Stimulated activated CD8-positive, alpha-beta memory T cell treated with anti-CD3 and anti-CD28 coated beads, Interleukin-15, amount 100 ng/mL, for 1 hour (primary cell): ENCODE results near the gene HMGCS2.

Experiments
- DNase-seq: peaks from one replicate; pipeline ENCODE4 v3.0.0-alpha.2; 2020; ENCODE audit warnings: low read depth

The HMGCS2 gene

DNA sequence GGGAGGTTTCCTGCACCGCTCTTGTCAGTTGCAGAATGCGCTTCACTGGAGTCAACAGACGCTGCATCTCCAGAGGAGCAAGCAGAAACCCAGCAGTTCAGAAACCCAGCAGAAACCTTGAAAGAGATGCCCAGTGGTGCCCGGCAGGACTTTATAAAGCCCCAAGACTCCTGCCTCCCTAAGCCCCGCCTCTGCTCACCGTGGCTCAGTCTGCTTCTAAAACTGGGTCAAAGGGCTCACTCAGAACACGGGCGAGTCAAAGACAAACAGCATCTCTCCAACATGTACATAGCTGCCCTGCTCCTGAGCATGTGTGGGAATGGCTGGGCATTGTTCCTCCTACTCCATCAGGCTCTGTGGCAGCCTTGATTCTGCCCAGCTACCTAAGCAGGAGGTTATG lies at the start of gene HMGCS2:
TSS of gene HMGCS2 (minus strand) at position 128 of the 400 bp plus-strand sequence. CDS start at position 67, 61 bp downstream.
- no peak for DNase-seq

DNA sequence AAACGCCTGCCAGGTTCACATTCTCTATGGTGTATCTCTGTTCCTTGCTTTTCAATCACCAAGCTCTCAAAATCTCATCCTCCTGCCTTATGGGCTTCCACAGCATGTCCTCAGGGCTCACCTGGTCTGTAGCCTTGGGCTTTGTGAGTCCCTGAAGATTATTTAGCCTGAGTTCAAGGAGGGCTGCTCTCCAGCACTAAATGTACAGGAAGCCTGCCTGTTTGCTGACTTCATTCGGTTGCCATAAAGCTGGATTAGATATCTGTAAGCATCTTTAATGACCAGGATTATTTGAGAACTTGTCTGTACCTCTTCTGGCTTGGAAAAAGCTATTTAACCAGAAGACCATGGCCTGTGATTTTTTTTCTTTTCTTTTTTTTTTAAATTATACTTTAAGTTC lies 49.5 kb upstream of the HMGCS2 start:
- DNase-seq = no peak

DNA sequence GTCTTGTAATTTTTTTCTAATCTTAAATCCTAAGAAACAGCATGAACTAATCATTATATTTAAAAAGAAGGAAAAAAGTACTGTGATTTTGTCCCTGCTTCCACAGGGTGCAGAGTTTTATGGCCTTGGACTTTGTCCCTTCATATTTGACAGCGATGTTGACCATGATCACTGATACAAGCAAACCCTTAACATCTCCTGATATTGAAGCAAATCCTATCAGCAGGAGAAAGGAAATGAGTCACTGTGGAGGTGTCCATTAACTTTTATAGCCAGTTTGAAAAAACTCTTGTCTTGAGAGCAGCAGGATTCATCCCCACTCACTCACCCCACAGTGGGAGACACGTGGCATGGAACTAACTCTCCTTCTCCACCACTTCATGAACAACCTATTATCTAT lies 47.7 kb upstream of the HMGCS2 start:
- DNase-seq = no peak

GRCh38 chr1:119815928-119816327 lies 47.2 kb upstream of the HMGCS2 start:
- no peak for DNase-seq

DNA sequence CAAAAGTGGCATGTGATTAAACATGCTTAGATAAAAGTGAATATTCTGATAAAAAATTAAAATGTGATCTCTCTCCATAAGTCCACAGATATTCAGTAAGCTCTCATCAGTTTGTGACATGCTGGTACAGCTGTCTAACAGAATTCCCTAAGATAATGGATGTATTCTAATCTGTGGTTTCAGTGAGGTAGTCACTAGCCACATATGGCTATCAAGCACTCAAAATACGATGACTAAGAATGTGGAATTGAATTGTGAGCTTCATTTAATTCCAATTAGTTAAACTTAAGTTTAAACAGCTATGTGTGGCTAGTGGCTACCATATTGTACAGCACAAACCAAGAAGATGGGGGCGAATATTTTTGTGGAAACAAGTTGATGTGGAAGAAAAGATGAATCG lies 46.7 kb upstream of the HMGCS2 start:
- no peak for DNase-seq

DNA sequence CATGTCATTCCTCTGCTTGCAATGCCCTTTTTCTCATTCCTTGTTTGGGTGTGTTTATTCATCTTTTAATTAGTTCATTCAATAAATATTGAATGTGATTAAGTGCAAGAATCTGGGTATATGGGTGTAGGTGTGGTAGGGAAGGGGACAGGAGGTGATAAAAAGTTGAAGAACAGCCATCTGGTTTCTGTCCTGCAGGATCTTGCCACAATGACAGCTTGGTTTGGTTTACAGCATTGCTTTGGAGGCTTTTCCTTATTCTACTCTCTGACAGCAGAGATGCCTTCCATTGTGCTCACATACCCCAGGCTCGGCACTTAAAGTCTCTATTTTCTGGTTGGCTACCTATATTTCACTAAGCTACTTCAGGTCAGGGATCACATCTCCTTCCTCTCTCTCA lies 45.6 kb upstream of the HMGCS2 start:
- no peak for DNase-seq

DNA sequence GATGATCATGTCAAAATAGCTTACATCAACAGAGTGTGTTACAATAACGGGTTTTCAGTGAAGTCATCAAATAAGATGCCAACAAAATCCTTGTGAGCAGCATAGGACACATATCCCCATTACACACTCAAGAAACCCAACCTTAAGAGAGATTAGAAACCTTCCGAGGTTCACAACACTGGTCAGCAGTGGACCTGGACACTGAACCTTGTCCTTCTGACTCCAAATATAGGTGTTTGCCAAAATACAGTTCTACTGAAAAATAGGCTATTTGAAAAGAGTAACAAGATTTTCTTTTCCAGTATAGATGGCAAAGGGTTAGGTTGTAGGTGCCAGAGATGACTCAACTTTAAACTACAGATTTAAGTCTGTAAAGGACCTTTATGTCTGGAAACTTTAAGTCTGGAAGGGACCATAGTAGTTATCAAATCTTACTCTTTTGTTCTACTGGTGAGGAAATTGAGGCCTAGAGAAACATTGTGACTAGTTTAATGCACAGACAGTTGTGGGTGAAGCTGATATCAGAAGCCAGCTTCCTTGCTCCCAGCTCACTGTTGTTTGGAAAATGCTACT lies 43.4 kb upstream of the HMGCS2 start:
- no peak for DNase-seq

DNA sequence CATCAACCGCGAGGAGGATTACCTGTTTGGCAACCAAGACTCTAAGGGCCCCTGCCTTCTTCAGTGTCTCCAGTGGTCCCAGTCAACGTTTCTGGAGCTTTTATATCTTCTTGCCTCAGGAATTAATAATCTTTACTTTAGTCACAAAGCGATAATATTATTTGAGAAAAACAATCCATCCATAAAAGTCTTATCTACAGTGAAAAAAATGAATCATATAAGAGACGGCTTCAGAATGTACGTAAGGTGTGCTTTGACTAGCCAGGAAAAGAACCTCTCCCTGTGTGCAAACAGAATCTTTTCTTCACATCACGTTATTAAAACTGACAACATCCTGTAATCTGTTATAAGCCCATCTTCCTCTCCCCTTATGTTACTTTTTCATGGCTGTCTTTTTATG lies 42.7 kb upstream of the HMGCS2 start, which contains the start of gene REG4:
TSS of gene REG4 (minus strand) at position 74 of the 400 bp plus-strand sequence. CDS start 2,691 bp downstream, outside the sequence.
- DNase-seq = no peak

- DNase-seq = peak; percentile 52
Measured at GRCh38 chr1:119808972-119809550, 40.4 kb upstream of the HMGCS2 start.

DNA sequence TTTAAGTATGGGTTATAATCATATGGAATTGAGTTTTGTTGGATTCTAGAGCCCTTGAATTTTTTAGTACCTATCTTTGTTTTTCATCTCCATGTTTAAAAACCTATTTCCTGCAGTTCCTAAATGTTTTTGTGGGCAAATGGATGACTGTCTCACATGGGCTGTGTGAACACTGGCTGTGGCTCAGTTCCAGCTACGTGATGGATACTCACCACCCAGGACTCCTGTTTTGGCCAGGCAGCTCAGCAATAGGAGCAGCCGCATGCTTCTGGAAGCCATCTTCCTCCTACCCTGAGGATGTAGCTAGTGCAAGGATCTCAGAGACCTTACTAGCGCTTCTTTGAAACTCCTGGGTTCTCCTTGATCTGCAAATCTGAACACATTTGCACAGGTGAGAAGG lies 39.8 kb upstream of the HMGCS2 start:
- no peak for DNase-seq

DNA sequence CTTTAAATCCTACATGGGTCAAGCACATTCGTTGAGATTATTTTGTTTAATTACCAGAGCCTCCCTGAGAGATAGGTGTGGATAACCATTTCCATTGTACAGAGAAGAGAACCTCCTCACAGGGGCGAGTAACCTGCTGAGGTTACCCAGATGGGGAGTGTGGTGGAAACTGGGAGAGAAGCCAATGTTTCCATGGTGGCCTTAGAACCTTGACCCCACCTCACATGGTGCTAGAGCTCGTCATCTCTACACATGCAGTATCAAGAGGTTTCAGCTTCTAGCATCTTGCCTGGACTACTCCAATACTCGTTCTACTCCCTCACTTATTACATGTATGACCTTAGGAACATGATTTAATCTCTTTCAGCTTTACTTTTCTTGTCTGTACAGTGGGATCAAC lies 37.8 kb upstream of the HMGCS2 start:
- no peak for DNase-seq

- DNase-seq = no peak
Measured at GRCh38 chr1:119805746-119806145, 37.0 kb upstream of the HMGCS2 start.

- DNase-seq = no peak
Measured at GRCh38 chr1:119805247-119805646, 36.5 kb upstream of the HMGCS2 start.

GRCh38 chr1:119799599-119800177 lies 31.0 kb upstream of the HMGCS2 start:
- no peak for DNase-seq

DNA sequence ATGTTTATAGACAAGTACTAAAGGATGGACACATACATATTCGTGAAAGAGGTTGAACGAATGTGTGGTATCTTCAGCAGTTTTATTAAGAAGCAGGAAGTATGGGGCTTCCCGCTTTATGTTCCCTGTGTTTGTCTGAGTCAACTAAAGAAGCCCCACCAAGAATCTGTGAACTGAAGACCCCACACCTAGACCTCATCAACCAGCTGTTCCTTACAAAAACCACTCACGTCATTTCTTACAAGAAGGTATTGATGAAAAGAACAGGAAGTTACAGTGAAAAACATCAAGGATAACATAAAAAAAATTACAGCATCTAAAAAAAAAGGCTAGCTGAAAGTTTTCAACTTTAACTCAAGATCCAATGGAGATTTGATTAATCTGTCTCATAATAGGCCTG lies 30.3 kb upstream of the HMGCS2 start:
- DNase-seq = no peak

- no peak for DNase-seq
Measured at GRCh38 chr1:119797606-119798005, 28.9 kb upstream of the HMGCS2 start.

GRCh38 chr1:119797162-119797561 lies 28.5 kb upstream of the HMGCS2 start:
- no peak for DNase-seq

GRCh38 chr1:119795261-119796200 lies 26.8 kb upstream of the HMGCS2 start:
- DNase-seq = no peak

DNA sequence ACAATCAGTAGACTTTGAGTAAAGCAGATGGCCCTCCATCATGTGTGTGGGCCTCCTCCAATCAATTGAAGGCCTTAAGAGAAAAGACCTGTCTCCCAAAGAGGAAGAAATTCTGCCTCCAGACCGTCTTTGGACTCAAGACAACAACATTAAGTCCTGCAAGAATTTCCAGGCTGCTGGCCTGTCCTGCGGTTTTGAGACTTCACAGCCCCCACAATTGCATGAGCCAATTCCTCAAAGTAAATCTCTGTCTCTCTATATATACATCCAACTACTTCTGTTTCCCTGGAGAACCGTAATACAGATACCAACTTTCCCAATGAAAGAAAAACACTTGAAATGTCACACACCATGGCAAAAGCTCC lies 26.2 kb upstream of the HMGCS2 start:
- DNase-seq = no peak

GRCh38 chr1:119794230-119794875 lies 25.6 kb upstream of the HMGCS2 start:
- DNase-seq = no peak

GRCh38 chr1:119791377-119791776 lies 22.7 kb upstream of the HMGCS2 start:
- DNase-seq = no peak
